SH-SY5Y (cell line): ENCODE measurements around the gene ACVR2B.

Experiments
- GATA2 ChIP-seq: IDR thresholded peaks from 2 replicates; pipeline ENCODE4 v1.6.1; 2011; ENCODE audit warnings: mild to moderate bottlenecking, low read depth, low read length
- GATA3 ChIP-seq: IDR thresholded peaks from 2 replicates; pipeline ENCODE4 v1.6.1; 2011; ENCODE audit warnings: low read depth, mild to moderate bottlenecking, low read length, moderate library complexity

DNA sequence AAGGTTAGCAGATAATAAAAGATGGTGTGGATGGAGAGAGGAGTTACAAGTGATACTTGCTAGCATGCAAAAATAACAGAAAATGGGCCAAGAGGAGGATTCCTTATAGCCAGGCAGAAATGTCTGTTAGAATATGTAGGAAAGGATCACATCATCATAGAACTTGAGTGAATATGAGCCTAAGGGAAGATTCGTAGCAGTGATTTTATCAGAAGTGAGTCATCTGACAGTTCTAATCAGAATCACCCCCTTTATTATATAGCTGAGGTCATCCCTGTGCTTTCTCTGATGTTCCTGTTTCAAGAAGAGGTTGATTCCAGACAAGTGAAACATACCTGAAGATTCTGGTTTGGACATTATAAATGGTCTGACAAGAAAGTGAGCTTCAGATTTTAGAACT is 65.3 kb downstream of the ACVR2B start:
- TF ChIP-seq GATA3 (no peak), GATA2 (peak; percentile 27; the same call in 1 of the 2 replicates)
